HCT116 (cell line): ENCODE measurements around the gene TTC33. TPM values are rescaled to one million over a fixed set of nuclear protein-coding genes. Genes with fewer than 3 reads are reported as not detected.

Experiments used
- ATAC-seq: fragments of 200-7000 bp; cut with Tn5 transposase; 2 replicates; pipeline ENCODE4 v1.9.1; 2020; ENCODE audit warnings: mild to moderate bottlenecking, moderate library complexity
- BruUV-seq: library from RNA; stranded (reverse); fragments of 400-500 nt; replicated peaks from 2 replicates; lab custom pipeline; 2021; lab: Mats Ljungman, UMichigan
- CTCF ChIA-PET: fragments of 300-600 bp; sonication (Branson Sonifier 250); formaldehyde crosslinking; loops from one replicate; lab custom pipeline; 2021; ENCODE audit warnings: antibody characterized with exemption; lab: Charles Lee
- POLR2A ChIA-PET: fragments of 300-600, 350-600 bp; sonication (Branson Sonifier 250); formaldehyde crosslinking; loops from one replicate; lab custom pipeline; 2021; ENCODE audit warnings: antibody characterized with exemption; lab: Charles Lee
- RAD21 ChIA-PET, 2 experiments: fragments of 300-600 bp; sonication (Branson Sonifier 250); formaldehyde crosslinking; loops; one replicate each; lab custom pipeline; 2023; ENCODE audit warnings: low total read pairs in 2 of 2; ENCODE audit not compliant: uncharacterized antibody in 2 of 2, unreplicated experiment in 2 of 2, low non-redundant PET in 1 of 2; lab: Charles Lee
- DNase-seq: peaks from one replicate; pipeline ENCODE4 v3.0.0-alpha.2; 2010; ENCODE audit warnings: low read depth, low spot score
- H2AFZ ChIP-seq: fragments of 200-600 bp; shearing (Covaris generic), sonication (generic); 2 replicates; pipeline ENCODE4 v1.6.1; 2017; ENCODE audit warnings: low read depth, mixed run types, mixed read lengths, antibody characterized with exemption, low read length; ENCODE audit not compliant: poor library complexity, severe bottlenecking
- H3K27ac ChIP-seq: 2 replicates; pipeline ENCODE4 v1.5.1; 2012; ENCODE audit warnings: low read depth, low read length
- H3K27me3 ChIP-seq: fragments of 200-600 bp; sonication (generic); 2 replicates; pipeline ENCODE4 v1.6.1; 2016; ENCODE audit warnings: mixed run types, low read length, mixed read lengths; ENCODE audit not compliant: insufficient read depth
- H3K36me3 ChIP-seq, 2 experiments: fragments of 200-500 bp in 1 of 2; fragments of 200-600 bp in 1 of 2; sonication (Bioruptor generic) in 1 of 2; sonication (generic) in 1 of 2; 2 replicates each; pipeline versions ENCODE4 v1.5.1 to v1.6.1; 2014 to 2016; ENCODE audit warnings: low read length in 2 of 2, inconsistent platforms in 1 of 2, mixed read lengths in 1 of 2, mixed run types in 1 of 2; ENCODE audit not compliant: insufficient read depth in 2 of 2, control insufficient read depth in 1 of 2
- H3K4me1 ChIP-seq, 2 experiments: fragments of 200-600 bp in 1 of 2; sonication (generic) in 1 of 2; 2 replicates each; pipeline versions ENCODE4 v1.5.1 to v1.6.1; 2012 to 2017; ENCODE audit warnings: low read length in 2 of 2, inconsistent platforms in 1 of 2, mild to moderate bottlenecking in 1 of 2, mixed read lengths in 1 of 2, mixed run types in 1 of 2, moderate library complexity in 1 of 2; ENCODE audit not compliant: insufficient read depth in 2 of 2, control insufficient read depth in 1 of 2
- H3K4me2 ChIP-seq: fragments of 200-600 bp; sonication (generic); 2 replicates; pipeline ENCODE4 v1.6.1; 2017; ENCODE audit warnings: mixed run types, low read length, mixed read lengths
- H3K4me3 ChIP-seq, 2 experiments: fragments of 200-600 bp in 1 of 2; sonication (generic) in 1 of 2; replicated peaks in 1 of 2; 2 replicates each; pipeline ENCODE4 v1.5.1; 2011 to 2016; ENCODE audit warnings: low read length in 2 of 2, control low read depth in 1 of 2, low read depth in 1 of 2, mild to moderate bottlenecking in 1 of 2, mixed read lengths in 1 of 2, mixed run types in 1 of 2
- H3K79me2 ChIP-seq: fragments of 200-600 bp; sonication (generic); 2 replicates; pipeline ENCODE4 v1.6.1; 2017; ENCODE audit warnings: mild to moderate bottlenecking, mixed run types, low read length, moderate library complexity, mixed read lengths; ENCODE audit not compliant: insufficient read depth
- H3K9ac ChIP-seq: fragments of 200-600 bp; sonication (generic); 2 replicates; pipeline ENCODE4 v1.6.1; 2016; ENCODE audit warnings: low read length, mixed read lengths
- H3K9me2 ChIP-seq: fragments of 200-600 bp; sonication (generic), shearing (Covaris generic); 2 replicates; pipeline ENCODE4 v1.6.1; 2017; ENCODE audit warnings: mixed run types, mild to moderate bottlenecking, moderate library complexity; ENCODE audit not compliant: insufficient read depth
- H3K9me3 ChIP-seq, 2 experiments: fragments of 200-500 bp in 1 of 2; fragments of 200-600 bp in 1 of 2; sonication (Bioruptor generic) in 1 of 2; sonication (generic) in 1 of 2; 2 replicates each; pipeline ENCODE4 v1.6.1; 2014 to 2017; ENCODE audit warnings: low read length in 2 of 2, mixed read lengths in 2 of 2, inconsistent platforms in 1 of 2, low read depth in 1 of 2, mild to moderate bottlenecking in 1 of 2, mixed run types in 1 of 2, moderate library complexity in 1 of 2; ENCODE audit not compliant: control insufficient read depth in 1 of 2, insufficient read depth in 1 of 2
- H4K20me1 ChIP-seq: fragments of 200-600 bp; sonication (generic), shearing (Covaris generic); 2 replicates; pipeline ENCODE4 v1.6.1; 2017; ENCODE audit warnings: mixed run types, mild to moderate bottlenecking, moderate library complexity; ENCODE audit not compliant: insufficient read depth
- CBX3 ChIP-seq: IDR thresholded peaks from 2 replicates; pipeline ENCODE4 v1.6.1; 2012; ENCODE audit warnings: low read depth
- CEBPB ChIP-seq: IDR thresholded peaks from 2 replicates; pipeline ENCODE4 v1.6.1; 2012; ENCODE audit warnings: low read depth
- EZH2 ChIP-seq: fragments of 200-600 bp; sonication (generic); IDR thresholded peaks from 2 replicates; pipeline ENCODE4 v1.6.1; 2017; ENCODE audit warnings: antibody characterized with exemption, mixed run types
- JUND ChIP-seq: IDR thresholded peaks from 2 replicates; pipeline ENCODE4 v1.6.1; 2012
- POLR2A ChIP-seq: IDR thresholded peaks from 2 replicates; pipeline ENCODE4 v1.7.0; 2011; ENCODE audit warnings: borderline replicate concordance; ENCODE audit not compliant: insufficient read depth, insufficient read length; ENCODE audit errors: extremely low read depth
- SIN3A ChIP-seq: IDR thresholded peaks from 2 replicates; pipeline ENCODE4 v1.6.1; 2012; ENCODE audit warnings: low read depth
- TCF7L2 ChIP-seq: IDR thresholded peaks from 2 replicates; pipeline ENCODE4 v1.7.0; 2011; ENCODE audit warnings: borderline replicate concordance, inconsistent platforms; ENCODE audit not compliant: insufficient read depth, insufficient read length; ENCODE audit errors: extremely low read depth
- ZFX ChIP-seq: fragments of 450-650 bp; IDR thresholded peaks from 2 replicates; pipeline ENCODE4 v1.6.1; 2017
- ZNF274 ChIP-seq: fragments of 200-500 bp; sonication (Bioruptor generic); IDR thresholded peaks from 2 replicates; pipeline ENCODE4 v1.6.1; 2014; ENCODE audit warnings: mild to moderate bottlenecking, low read depth, low read length, inconsistent platforms
- intact Hi-C: fragments of 100-400 bp; cut with micrococcal nuclease; formaldehyde crosslinking; loops from 2 replicates; pipeline ENCODE4 v1.10.0; 2022
- total RNA-seq: library from RNA; stranded (reverse); gene quantifications from one replicate; pipeline ENCODE4 v1.2.1, GENCODE V29; 2021; ENCODE audit not compliant: unreplicated experiment
- TF ChIP-seq, protein P1 (sequence below), 3 experiments: fragments of 200-600 bp in 1 of 3; sonication (generic) in 1 of 3; IDR thresholded peaks in 2 of 3; conservative IDR thresholded peaks in 1 of 3; 2 replicates each; pipeline ENCODE4 v1.5.1; 2012 to 2017; ENCODE audit warnings: low read depth in 2 of 3, low read length in 2 of 3, antibody characterized with exemption in 1 of 3, borderline replicate concordance in 1 of 3, control low read depth in 1 of 3, mild to moderate bottlenecking in 1 of 3, mixed read lengths in 1 of 3, mixed run types in 1 of 3, moderate library complexity in 1 of 3; ENCODE audit not compliant: insufficient read depth in 1 of 3
- TF ChIP-seq, protein P2 (sequence below): IDR thresholded peaks from 2 replicates; pipeline ENCODE4 v1.6.1; 2012; ENCODE audit warnings: low read depth
- TF ChIP-seq, protein P3 (sequence below): IDR thresholded peaks from 2 replicates; pipeline ENCODE4 v1.6.1; 2012

Gene TTC33
- total RNA-seq, 1 experiment from 2014 or later: 14.5 TPM

DNA sequence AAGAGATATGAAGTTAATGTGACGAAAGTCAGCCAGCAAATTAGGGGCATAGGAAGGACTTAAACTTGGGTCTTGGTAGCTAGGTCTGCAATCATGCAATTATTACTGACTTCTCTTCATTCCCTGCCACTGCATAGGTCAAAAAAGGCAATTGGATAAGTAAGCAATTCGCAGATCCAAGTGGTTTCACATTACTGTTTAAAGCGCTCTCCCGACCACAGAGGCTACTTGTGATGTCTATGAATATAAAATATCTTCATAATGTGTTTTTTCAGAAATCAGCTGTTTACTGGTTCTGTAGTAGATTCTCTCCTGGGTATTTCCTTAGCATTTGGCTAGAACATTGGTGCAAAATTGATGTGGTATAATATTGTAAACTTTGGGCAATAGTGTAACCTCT, 250.7 kb downstream of the TTC33 start:
- no peaks in the 10 kb centered on the region for H3K79me2 ChIP-seq
- CTCF ChIA-PET: no interaction called here
- H3K9me2 ChIP-seq: no peaks in the 10 kb centered on the region
- H3K4me1 ChIP-seq: no peaks in the 10 kb centered on the region
- H3K9me3 ChIP-seq: no peaks in the 10 kb centered on the region
- no peak overlapping the region for H2AFZ ChIP-seq
- H4K20me1 ChIP-seq: no peaks in the 10 kb centered on the region
- no peaks in the 10 kb centered on the region for H3K27me3 ChIP-seq
- H3K9ac ChIP-seq: no peak overlapping the region
- no peak overlapping the region for H3K4me2 ChIP-seq
- H3K4me3 ChIP-seq: no peak overlapping the region
- no peaks in the 10 kb centered on the region for H3K36me3 ChIP-seq
- RAD21 ChIA-PET: no interaction called here
- intact Hi-C loops: loop anchor here (5.0 kb wide), 1 partner anchor 182 kb away; no protein-coding TSS in a partner anchor
- POLR2A ChIA-PET: no interaction called here
- TF ChIP-seq CBX3: no peak
- TF ChIP-seq, protein P1, sequence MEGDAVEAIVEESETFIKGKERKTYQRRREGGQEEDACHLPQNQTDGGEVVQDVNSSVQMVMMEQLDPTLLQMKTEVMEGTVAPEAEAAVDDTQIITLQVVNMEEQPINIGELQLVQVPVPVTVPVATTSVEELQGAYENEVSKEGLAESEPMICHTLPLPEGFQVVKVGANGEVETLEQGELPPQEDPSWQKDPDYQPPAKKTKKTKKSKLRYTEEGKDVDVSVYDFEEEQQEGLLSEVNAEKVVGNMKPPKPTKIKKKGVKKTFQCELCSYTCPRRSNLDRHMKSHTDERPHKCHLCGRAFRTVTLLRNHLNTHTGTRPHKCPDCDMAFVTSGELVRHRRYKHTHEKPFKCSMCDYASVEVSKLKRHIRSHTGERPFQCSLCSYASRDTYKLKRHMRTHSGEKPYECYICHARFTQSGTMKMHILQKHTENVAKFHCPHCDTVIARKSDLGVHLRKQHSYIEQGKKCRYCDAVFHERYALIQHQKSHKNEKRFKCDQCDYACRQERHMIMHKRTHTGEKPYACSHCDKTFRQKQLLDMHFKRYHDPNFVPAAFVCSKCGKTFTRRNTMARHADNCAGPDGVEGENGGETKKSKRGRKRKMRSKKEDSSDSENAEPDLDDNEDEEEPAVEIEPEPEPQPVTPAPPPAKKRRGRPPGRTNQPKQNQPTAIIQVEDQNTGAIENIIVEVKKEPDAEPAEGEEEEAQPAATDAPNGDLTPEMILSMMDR (IDR thresholded peaks at IDR 0.05 in 2 of 3, conservative IDR thresholded peaks at IDR 0.05 in 1 of 3; ENCODE audit: borderline replicate concordance in 1 of 3, insufficient read depth in 1 of 3, low read depth in 2 of 3, low read length in 2 of 3): no peak
- TF ChIP-seq TCF7L2: no peak
- no peak for TF ChIP-seq JUND
- TF ChIP-seq ZNF274: no peak
- TF ChIP-seq, protein P2, sequence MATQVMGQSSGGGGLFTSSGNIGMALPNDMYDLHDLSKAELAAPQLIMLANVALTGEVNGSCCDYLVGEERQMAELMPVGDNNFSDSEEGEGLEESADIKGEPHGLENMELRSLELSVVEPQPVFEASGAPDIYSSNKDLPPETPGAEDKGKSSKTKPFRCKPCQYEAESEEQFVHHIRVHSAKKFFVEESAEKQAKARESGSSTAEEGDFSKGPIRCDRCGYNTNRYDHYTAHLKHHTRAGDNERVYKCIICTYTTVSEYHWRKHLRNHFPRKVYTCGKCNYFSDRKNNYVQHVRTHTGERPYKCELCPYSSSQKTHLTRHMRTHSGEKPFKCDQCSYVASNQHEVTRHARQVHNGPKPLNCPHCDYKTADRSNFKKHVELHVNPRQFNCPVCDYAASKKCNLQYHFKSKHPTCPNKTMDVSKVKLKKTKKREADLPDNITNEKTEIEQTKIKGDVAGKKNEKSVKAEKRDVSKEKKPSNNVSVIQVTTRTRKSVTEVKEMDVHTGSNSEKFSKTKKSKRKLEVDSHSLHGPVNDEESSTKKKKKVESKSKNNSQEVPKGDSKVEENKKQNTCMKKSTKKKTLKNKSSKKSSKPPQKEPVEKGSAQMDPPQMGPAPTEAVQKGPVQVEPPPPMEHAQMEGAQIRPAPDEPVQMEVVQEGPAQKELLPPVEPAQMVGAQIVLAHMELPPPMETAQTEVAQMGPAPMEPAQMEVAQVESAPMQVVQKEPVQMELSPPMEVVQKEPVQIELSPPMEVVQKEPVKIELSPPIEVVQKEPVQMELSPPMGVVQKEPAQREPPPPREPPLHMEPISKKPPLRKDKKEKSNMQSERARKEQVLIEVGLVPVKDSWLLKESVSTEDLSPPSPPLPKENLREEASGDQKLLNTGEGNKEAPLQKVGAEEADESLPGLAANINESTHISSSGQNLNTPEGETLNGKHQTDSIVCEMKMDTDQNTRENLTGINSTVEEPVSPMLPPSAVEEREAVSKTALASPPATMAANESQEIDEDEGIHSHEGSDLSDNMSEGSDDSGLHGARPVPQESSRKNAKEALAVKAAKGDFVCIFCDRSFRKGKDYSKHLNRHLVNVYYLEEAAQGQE: no peak
- TF ChIP-seq CEBPB: no peak
- TF ChIP-seq, protein P3, sequence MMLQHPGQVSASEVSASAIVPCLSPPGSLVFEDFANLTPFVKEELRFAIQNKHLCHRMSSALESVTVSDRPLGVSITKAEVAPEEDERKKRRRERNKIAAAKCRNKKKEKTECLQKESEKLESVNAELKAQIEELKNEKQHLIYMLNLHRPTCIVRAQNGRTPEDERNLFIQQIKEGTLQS: no peak
- TF ChIP-seq ZFX: no peak
- TF ChIP-seq EZH2: no peak
- no peak for TF ChIP-seq POLR2A
- TF ChIP-seq SIN3A: no peak
- no TSS peak for BruUV-seq
- H3K27ac ChIP-seq: no peak overlapping the region
- ATAC-seq: no peak
- no peak for DNase-seq
